GM10266 (cell line): Measurements from ENCODE around the gene ADSS1.

Experiments used
- DNase-seq: peaks from one replicate; pipeline ENCODE4 v3.0.0; 2012; ENCODE audit errors: extremely low spot score
- TF ChIP-seq, protein P1 (sequence below): IDR thresholded peaks from 2 replicates; pipeline ENCODE4 v1.5.1; 2012; ENCODE audit warnings: mild to moderate bottlenecking, low read depth; ENCODE audit not compliant: control insufficient read depth, insufficient read depth; ENCODE audit errors: missing control alignments

The ADSS1 gene

DNA sequence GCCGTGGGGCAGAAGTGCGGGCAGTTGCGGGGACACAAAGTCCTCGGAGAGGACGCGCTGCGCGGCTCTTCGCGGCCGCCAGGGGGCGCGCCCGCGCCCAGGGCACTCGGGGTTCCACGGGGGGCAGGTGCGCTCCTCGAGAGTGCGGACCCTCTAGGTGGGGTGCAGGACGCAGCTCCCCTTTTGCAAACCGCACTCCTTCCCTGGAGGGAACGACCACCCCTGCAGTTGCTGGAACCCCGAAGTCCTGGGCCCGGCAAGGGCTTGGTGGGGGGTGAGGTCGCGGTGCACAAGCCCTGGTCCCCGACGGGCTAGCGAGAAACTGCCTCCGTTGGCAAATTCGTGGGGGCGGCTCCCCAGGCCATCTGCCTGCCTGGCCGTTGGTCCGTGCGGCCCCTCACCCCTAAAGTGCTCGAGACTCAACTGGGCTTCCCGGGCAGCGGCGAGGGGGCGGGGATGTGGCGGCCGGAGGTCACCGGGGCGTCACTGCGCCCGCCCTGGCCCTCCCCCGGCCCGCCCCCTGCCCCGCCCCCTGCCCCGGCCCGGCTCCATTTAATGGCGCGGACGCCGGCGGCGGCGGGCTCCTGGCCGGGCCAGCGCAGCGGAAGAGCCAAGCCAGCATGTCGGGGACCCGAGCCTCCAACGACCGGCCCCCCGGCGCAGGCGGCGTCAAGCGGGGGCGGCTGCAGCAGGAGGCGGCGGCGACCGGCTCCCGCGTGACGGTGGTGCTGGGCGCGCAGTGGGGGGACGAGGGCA is at the start of gene ADSS1:
Gene ADSS1, plus strand, starts transcription at position 579 of the 756 bp plus-strand sequence. Its CDS starts 42 bp downstream, at position 621.
- TF ChIP-seq, protein P1, sequence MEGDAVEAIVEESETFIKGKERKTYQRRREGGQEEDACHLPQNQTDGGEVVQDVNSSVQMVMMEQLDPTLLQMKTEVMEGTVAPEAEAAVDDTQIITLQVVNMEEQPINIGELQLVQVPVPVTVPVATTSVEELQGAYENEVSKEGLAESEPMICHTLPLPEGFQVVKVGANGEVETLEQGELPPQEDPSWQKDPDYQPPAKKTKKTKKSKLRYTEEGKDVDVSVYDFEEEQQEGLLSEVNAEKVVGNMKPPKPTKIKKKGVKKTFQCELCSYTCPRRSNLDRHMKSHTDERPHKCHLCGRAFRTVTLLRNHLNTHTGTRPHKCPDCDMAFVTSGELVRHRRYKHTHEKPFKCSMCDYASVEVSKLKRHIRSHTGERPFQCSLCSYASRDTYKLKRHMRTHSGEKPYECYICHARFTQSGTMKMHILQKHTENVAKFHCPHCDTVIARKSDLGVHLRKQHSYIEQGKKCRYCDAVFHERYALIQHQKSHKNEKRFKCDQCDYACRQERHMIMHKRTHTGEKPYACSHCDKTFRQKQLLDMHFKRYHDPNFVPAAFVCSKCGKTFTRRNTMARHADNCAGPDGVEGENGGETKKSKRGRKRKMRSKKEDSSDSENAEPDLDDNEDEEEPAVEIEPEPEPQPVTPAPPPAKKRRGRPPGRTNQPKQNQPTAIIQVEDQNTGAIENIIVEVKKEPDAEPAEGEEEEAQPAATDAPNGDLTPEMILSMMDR, result peak; percentile 83
- peak; percentile 96 for DNase-seq

DNA sequence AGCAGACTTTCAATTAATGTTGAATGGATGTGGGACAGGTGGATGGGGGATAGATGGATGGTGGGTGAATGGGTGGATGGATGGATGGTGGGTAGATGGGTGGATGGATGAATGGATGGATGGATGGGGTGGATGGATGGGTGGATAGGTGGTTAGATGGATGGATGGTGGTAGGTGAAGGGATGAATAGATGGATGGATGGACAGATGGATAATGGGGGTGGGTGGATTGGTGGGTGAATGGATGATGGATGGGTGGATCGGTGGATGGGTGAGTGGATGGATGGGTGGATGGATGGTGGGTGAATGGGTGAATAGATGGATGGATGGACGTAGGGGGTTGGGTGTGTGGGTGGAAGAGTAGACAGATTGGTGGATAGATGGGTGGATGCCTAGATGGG is 48.6 kb upstream of the ADSS1 start:
- TF ChIP-seq, protein P1, result no peak
- no peak for DNase-seq

DNA sequence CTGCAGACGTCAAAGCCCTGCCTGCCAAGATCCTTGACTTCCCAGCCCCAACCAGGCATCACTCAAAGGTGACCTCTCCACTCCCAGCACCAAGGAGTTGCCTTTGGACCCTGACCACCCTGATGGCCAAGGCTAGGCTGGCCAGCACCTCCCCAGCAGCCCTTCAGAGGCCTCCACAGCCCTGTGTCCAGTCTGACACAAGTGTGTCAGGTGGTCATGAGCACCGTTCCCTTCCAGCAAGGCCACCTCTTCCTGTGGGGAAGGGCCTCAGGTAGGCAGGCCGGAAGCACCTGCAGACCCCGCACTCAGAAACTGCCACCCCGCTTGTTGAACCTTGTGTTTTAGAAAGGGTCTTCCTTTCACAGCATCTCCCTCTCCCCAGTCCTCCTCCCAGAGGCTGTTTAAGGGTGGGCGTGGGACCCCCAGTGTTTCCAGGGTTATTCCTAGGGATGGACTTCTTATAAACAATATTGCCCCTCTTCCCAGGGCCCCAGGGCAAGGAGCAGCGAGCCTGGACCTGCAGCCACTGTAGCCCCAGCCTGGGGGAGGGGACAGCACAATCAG is 47.8 kb upstream of the ADSS1 start:
- TF ChIP-seq, protein P1, result no peak
- DNase-seq, result no peak

DNA sequence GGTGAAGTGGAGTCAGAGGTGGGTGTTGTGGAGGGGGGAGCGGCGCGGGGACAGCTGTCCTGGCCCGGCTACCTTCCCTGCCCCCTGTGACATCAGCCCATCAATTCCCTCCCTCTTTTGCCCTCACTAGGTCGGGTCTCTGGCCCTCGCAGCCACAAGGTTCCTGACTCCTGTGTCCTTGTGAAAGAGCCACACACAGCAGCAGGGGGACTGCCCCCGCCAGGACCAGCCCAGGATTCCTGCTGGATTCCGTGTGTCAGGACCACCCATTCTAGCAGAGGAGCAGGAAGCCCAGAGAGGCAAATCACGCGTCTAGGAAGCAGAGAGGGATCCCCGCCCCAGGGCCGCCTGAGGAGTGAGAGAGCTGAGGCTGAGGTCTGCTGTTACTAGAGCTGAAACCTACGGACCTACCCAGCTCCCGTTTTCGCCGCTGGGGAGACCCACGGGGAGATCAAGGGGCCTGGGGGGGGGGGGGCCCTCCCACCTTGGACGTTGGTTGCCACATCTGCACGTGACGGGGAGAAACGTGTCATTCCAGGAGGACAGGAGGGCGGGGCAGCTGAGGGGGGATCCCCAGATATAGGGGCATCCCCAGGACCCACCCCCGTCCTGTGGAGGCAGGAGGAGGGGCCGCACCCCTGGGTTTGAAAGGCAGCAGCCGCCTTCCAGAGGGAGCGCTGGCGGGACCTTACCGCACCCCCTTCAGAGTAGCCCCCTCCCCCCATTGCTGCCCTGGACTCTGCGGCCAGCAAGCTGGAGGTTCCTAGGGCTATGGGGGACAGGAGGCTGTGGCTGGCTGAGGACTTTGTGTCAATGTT is 47.1 kb upstream of the ADSS1 start:
- DNase-seq, result peak; percentile 73
- TF ChIP-seq, protein P1, result no peak

DNA sequence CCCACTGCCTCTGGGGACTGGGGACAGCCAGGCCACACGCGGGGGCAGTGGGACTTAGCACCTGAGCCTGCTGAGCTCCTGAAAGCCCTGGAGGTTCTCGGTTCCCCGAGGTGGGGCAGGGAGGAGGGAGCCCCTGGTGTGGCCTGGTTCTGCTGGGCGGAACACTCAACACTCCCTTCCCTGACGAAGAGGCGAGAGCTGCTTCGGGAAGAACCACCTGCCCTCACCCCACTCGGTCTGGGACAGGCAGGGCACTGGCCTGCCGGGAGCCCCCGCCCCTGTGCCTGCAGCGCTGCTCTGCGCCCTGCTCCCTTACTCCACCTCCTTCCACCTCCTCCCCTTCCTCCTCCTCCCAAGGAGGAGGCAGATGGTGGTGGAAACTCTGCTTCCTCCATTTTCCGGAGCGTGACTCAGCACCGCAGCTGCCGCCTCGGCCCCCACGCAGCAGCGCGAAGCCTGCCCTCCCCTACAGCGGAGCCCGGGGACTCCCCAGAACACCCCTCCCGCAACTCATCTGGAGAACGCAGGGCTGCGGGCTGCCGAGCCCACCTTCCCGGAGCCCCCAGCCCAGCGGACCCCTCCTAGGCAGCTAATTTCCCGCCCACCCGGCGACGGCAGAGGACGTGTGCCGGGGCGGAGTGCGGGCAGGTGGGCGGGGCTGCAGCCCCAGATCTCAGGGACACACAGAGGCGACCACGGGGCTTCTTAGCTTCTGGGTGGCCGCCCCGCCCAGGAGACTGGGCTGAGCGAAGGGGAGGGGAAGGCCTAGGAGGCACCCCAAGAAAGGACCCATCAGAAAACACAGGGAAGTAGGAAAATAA is 46.3 kb upstream of the ADSS1 start:
- peak; percentile 83 for DNase-seq
- TF ChIP-seq, protein P1, result no peak

DNA sequence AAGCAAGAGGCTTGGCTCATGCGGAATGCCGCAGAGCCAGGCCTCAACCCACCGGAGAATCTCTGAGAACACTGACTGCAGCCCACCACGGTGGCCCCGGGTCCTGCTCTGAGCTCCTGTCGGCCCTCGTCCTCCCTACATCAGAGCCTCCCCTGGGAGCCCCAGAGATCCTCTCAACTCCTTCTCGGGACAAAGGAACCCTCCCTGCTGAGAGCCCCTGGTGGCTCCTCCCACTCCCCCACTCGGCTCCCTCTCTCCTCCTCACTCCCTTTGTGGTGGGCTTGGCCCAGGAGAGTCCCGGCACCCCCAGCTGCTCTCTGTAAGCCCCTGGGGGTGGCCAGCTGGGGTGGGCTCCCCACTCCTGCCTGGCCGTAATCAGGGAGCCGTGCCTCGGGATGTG is 45.7 kb upstream of the ADSS1 start:
- no peak for DNase-seq

More for the DNA sequence above, 45.7 kb upstream of the ADSS1 start:
- TF ChIP-seq, protein P1, result no peak
